Ecto neural progenitor cell (in vitro differentiated cells): Measurements from ENCODE around the gene AGFG2.

ENCODE experiments used
- DNase-seq: peaks from one replicate; pipeline ENCODE4 v3.0.0-alpha.2; 2018; ENCODE audit warnings: low spot score

Gene AGFG2

GRCh38 chr7:100572281-100572948 lies 33.4 kb downstream of the AGFG2 start:
- DNase-seq = peak; percentile 47

DNA sequence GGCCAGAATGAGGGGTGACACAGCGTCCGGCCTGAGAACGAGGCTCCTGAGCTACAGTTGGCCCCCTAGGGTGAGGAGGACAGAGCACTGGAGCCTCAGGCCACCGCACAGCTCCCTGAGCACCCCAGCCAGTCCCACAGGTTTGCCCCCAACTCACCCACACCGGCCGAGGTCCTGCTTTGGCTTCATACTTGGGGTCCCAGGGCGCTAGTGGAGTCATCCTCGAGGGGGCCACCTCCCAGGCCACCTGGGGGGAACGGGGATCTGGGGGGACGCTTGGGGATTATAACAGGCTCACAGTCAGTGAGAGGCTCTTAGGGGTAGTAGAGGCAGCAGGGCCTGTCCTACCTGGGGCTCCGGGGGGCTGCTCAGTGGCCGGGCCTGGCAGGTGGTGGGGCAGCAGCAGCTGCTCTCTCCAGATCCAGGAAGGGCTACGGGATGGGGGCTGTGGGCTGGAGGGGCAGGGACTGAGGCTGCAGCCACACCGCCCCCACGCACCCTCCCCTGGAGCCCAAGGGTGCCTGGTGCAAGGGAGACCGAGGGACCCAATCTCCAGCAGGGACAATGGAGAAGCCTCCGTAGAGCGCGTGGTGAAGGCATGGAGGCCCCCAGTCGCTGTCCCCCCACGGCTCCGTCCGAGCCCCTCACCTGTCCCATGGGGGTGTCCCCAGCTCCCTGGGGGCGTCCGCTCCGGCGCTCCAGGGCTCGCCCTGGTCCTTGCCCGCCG lies 34.1 kb downstream of the AGFG2 start:
- peak; percentile 43 for DNase-seq

- peak; percentile 47 for DNase-seq
Observed at GRCh38 chr7:100573691-100574361, 34.8 kb downstream of the AGFG2 start, which contains the start of gene SAP25. SAP25 (minus strand) TSS chr7:100573900; CDS start chr7:100573742, 158 bp downstream.

GRCh38 chr7:100574362-100575205 lies 35.6 kb downstream of the AGFG2 start:
- DNase-seq = peak; percentile 25

DNA sequence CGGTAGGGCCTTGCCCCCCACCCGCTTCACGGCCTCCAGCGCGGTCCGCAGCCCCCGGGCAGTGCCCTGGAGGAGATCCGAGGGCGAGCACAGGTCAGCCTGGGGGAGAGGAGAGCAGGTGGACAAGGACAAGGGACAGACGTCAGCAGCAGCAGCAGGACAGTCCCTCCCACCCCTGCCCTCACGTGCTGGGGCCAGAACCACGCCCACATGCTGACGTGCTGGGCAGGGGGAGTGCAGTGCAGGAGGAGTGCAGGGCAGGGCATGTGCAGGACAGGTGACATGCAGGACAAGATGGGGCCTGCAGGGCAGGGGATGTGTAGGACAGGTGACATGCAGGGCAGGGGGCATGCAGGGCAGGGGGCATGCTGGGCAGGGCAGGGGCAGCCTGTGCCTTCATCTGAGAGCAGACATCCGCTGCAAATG lies 36.2 kb downstream of the AGFG2 start:
- DNase-seq = peak; percentile 46

- DNase-seq = no peak
Observed at GRCh38 chr7:100575746-100576383, 36.9 kb downstream of the AGFG2 start.

GRCh38 chr7:100576384-100576993 lies 37.5 kb downstream of the AGFG2 start:
- DNase-seq = no peak

GRCh38 chr7:100577103-100577502 lies 38.1 kb downstream of the AGFG2 start:
- DNase-seq = no peak

DNA sequence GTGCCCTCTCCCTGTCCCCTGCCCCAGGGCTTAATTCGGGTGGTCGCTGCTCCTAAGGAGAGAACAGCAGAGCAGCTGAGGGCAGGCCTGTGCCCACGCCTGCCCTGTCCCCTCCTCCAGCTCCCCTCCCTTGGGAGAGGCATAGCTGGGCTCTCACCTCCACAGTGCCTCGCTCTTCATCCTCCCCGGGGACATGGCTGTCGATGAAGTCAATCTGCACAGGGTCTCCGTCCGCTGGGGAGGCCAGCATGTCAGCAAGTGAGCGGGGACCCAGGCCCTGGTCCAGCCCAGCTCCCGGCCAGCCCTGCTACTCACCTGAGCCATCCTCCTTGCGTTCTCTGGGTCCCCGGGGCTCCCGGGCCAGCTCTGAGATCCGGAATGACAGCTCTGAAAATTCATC lies 38.5 kb downstream of the AGFG2 start:
- DNase-seq = no peak

- DNase-seq = no peak
Observed at GRCh38 chr7:100578246-100579183, 39.5 kb downstream of the AGFG2 start.

DNA sequence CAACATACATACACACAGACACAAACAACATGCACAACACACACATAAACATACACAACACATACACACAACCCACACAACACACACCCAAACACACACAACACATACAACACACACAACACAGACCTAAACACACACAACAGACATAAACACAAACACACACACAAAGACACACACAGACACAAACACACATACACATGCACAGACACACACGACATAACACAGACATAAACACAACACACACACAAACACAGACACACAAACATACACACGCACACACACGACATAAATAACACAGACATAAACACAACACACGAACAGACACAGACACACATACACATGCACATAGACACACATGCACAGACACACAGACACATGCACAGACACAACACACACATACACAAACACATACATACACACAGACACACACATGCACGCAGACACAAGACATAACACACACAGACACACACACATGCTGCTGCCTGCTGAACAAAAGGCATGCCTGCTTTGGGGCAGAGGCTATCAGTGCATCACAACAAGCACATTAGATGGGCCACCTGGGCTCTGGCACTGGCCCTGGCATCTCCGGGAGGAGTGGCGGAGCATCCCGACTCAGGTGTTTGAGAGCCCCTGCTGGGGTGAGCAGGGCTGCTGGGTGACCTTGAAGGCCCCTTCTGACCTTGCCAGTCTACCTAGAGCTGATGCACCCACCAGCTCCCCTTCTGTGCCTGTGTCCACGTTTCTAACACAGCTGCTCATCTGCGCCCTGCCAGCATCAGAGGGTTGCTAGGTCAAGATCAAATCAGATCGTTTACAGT lies 41.7 kb downstream of the AGFG2 start:
- DNase-seq = no peak

DNA sequence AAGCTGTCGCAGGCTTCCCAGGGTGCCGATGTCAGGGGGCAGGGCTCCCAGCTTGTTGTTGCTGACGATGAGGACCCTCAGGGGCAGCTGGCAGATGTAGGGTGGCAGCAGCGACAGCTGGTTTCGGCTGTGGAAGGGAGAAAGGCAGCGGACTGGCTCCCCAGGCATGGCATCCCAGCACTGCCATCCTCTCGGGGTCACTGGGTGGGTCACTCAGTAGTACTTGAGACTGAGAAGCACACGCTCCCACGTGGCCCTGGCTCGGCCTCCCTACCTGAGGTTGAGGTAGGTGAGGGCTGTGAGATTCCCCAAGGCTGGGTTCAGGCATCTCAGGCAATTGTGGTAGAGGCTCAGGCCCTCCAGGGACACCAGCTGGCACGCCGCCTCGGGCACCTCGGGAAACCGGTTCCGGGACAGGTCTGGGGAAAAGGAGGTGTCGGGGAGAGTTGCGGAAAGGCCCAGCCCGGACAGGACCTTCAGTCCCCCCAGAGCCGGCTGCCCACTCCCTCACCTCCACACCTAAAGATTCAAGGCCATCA lies 43.1 kb downstream of the AGFG2 start:
- DNase-seq = no peak

DNA sequence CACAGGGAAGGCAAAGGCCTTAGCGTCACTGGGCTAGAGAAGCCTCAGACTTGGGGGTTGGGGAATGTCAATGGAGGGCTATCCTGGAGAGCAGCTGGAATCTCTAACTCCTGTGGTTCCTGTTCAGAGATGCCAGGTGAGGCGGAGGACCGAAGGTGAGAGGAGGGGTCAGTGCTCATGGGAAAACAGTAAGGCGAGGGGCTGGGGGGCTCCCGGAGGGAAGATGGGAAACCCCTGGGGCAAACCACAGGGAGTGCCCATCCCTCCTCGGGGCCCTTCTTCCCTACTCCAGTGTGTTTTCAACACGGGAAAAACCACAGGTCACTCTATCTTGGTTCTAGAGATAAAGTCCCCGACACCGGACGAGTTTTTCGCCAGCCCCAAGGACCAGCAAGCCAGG lies 43.6 kb downstream of the AGFG2 start:
- DNase-seq = no peak

DNA sequence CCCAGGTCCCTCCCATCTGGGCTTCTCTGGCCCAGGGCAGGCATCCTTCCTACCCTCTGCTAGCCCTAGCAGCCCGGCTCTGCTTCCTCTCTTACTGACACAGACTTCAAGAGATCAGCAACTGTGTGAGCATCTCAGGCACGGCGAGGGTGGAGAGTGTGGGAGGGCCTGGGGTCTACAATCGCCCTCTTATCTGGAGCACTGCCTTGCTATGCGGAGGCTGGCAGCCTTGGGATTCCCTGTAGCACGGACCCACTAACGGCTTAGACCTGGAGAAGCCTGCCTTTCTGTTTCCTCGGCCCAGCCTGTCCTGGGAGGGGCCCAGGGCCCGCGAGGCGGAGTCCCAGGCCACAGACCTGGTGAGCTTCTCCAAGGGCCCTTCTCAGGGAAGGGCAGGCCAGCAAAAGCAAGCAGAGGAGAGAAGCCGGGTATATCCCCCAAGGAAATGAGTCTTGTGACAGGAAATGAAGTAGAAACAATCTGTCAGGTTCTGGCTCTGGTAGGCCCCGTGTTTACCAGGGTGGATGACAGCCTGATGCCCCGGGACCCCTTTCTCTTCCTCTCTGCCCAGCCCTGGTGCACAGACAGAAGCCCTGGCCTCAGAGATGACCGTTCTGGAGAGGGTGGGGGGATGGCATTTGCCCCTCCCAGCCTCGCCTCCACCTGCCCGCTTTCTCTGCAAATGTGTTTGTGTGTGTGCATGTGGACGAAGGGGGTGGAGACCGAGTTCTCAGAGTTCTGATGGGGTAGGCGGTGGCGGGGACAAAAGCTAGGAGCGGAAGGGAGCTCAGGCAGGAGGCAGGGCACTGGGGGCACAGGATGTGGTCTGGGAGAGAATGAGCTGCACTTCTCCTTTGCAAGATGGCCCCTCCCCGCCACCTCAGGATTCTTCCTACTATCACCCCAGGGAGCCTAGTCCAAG lies 44.4 kb downstream of the AGFG2 start:
- no peak for DNase-seq

DNA sequence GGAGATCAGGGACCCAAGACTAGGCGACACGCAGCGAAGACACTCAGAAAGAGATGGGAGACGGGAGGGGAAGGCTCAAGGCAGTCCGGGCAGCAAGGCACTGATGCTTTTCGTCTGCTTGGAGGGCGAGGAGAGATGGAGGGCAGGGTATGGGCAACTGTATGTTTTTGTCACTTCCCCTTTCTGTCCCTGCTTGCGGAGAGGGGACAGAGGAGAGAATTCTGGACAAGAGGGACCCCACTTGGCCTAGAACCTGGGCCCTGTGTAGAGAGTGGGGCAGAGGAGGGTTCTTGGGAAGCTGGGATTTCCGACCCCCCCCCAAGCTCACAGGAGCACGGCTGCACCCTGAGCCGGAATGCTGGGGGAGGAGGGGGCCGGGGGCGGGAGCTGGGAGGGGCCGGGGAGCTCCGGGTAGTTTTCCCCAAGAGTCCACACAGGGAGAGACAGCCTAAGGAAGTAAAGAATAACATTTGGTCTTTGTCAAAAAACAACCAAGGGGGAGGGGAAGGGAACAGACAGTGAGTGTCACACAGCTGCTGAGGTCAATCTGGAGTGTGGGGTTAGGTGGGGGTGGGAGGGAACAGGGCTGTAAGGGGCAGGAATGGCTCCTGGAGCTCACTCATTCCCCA lies 45.2 kb downstream of the AGFG2 start:
- no peak for DNase-seq

DNA sequence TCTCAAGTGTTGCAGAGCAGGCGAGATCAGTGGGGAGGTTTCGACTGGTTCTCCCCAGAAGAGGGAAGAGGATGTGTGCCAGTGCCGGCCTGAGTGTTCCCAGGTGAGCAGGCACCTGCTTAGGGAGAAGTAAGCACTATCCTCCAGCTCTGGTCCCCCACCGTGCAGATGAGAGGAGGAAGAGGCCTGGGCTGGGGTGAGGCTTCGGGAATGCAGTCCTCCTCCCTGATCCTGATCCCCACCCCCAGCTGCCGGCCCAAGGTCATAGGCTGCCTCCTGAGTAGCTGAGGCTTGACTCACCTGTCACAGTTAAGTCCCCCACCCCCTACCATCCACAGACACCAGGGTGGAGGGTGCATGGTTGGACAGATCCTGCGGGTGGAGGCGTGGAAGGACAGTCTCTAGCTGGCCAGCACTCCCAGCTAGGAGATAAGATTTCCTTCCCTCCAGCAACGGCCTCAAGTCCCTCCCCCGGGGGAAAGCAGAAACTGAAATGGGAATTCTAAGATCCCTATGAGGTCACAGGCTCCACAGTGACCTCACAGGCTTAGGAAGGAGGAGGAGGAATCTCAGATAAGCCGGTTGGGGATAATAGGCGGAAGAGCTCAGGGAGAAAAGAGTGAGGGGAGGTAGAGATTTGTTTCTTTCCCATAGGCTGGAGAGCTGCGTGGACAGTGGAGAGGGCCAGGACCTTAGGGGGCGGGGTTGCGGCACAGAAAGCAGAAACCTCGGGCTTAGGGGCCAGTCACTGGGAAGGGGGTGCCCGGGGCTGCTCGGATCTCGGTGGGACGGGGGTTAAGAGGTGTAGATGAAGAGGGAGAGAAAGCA lies 45.9 kb downstream of the AGFG2 start:
- DNase-seq = peak; percentile 80
